Panc1 (cell line): ENCODE results near the gene APOOL.

Source experiments
- POLR2AphosphoS5 ChIP-seq: IDR thresholded peaks from 2 replicates; pipeline ENCODE4 v1.6.1; 2012; ENCODE audit warnings: mild to moderate bottlenecking, low read depth, low read length, moderate library complexity
- TF ChIP-seq, protein P1 (sequence below): fragments of 450-650 bp; IDR thresholded peaks from 2 replicates; pipeline ENCODE4 v1.5.1; 2017; ENCODE audit warnings: mild to moderate bottlenecking
- TF ChIP-seq, protein P2 (sequence below), 2 experiments: IDR thresholded peaks; 2 replicates each; pipeline ENCODE4 v1.6.1; 2011 to 2012; ENCODE audit warnings: low read depth in 2 of 2, control low read depth in 1 of 2, low read length in 1 of 2, mild to moderate bottlenecking in 1 of 2, moderate library complexity in 1 of 2; ENCODE audit not compliant: insufficient read depth in 1 of 2

DNA sequence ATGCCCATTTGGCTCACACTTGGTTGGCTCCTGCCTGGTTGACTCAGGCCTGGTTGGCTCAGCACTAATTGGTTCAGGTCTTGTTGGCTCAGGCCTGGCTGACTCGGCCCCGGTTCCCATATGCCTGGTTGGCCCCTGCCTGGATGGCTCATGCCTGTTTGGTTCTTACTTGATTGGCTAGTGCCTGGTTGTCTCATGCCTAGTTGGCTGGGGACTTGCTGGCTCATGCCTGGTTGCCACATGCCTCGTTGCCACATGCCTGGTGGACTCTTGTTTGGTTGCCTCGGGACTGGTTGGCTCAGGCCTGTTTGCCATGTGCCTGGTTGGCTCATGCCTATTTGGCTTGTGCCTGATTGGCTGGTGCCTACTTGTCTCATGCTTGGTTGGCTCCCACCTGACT is 103.7 kb downstream of the APOOL start:
- TF ChIP-seq, protein P1, sequence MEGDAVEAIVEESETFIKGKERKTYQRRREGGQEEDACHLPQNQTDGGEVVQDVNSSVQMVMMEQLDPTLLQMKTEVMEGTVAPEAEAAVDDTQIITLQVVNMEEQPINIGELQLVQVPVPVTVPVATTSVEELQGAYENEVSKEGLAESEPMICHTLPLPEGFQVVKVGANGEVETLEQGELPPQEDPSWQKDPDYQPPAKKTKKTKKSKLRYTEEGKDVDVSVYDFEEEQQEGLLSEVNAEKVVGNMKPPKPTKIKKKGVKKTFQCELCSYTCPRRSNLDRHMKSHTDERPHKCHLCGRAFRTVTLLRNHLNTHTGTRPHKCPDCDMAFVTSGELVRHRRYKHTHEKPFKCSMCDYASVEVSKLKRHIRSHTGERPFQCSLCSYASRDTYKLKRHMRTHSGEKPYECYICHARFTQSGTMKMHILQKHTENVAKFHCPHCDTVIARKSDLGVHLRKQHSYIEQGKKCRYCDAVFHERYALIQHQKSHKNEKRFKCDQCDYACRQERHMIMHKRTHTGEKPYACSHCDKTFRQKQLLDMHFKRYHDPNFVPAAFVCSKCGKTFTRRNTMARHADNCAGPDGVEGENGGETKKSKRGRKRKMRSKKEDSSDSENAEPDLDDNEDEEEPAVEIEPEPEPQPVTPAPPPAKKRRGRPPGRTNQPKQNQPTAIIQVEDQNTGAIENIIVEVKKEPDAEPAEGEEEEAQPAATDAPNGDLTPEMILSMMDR = no peak
- no peak for TF ChIP-seq POLR2AphosphoS5
- TF ChIP-seq, protein P2, sequence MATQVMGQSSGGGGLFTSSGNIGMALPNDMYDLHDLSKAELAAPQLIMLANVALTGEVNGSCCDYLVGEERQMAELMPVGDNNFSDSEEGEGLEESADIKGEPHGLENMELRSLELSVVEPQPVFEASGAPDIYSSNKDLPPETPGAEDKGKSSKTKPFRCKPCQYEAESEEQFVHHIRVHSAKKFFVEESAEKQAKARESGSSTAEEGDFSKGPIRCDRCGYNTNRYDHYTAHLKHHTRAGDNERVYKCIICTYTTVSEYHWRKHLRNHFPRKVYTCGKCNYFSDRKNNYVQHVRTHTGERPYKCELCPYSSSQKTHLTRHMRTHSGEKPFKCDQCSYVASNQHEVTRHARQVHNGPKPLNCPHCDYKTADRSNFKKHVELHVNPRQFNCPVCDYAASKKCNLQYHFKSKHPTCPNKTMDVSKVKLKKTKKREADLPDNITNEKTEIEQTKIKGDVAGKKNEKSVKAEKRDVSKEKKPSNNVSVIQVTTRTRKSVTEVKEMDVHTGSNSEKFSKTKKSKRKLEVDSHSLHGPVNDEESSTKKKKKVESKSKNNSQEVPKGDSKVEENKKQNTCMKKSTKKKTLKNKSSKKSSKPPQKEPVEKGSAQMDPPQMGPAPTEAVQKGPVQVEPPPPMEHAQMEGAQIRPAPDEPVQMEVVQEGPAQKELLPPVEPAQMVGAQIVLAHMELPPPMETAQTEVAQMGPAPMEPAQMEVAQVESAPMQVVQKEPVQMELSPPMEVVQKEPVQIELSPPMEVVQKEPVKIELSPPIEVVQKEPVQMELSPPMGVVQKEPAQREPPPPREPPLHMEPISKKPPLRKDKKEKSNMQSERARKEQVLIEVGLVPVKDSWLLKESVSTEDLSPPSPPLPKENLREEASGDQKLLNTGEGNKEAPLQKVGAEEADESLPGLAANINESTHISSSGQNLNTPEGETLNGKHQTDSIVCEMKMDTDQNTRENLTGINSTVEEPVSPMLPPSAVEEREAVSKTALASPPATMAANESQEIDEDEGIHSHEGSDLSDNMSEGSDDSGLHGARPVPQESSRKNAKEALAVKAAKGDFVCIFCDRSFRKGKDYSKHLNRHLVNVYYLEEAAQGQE (IDR thresholded peaks at IDR 0.05; ENCODE audit: insufficient read depth in 1 of 2, low read depth in 2 of 2, low read length in 1 of 2) = no peak
